Retinal pigment epithelial cell (primary cell): ENCODE data around the gene TPGS1.

Source experiments
- DNase-seq: peaks from one replicate; pipeline ENCODE4 v3.0.0-alpha.2; 2010; ENCODE audit warnings: low read depth
- H3K4me3 ChIP-seq: 2 replicates; pipeline ENCODE4 v1.5.1; 2011; ENCODE audit warnings: mild to moderate bottlenecking, low read length, control low read depth, moderate library complexity
- TF ChIP-seq, protein P1 (sequence below): conservative IDR thresholded peaks from 2 replicates; pipeline ENCODE4 v1.5.1; 2011; ENCODE audit warnings: low read depth, low read length, control low read depth, inconsistent platforms

TPGS1 gene

GRCh38 chr19:469833-470232 is 37.5 kb upstream of the TPGS1 start:
- TF ChIP-seq, protein P1, sequence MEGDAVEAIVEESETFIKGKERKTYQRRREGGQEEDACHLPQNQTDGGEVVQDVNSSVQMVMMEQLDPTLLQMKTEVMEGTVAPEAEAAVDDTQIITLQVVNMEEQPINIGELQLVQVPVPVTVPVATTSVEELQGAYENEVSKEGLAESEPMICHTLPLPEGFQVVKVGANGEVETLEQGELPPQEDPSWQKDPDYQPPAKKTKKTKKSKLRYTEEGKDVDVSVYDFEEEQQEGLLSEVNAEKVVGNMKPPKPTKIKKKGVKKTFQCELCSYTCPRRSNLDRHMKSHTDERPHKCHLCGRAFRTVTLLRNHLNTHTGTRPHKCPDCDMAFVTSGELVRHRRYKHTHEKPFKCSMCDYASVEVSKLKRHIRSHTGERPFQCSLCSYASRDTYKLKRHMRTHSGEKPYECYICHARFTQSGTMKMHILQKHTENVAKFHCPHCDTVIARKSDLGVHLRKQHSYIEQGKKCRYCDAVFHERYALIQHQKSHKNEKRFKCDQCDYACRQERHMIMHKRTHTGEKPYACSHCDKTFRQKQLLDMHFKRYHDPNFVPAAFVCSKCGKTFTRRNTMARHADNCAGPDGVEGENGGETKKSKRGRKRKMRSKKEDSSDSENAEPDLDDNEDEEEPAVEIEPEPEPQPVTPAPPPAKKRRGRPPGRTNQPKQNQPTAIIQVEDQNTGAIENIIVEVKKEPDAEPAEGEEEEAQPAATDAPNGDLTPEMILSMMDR = no peak
- DNase-seq = no peak
- no peak overlapping the region for H3K4me3 ChIP-seq

GRCh38 chr19:470701-471100 is 36.6 kb upstream of the TPGS1 start:
- TF ChIP-seq, protein P1 = no peak
- no peak overlapping the region for H3K4me3 ChIP-seq
- DNase-seq = no peak

DNA sequence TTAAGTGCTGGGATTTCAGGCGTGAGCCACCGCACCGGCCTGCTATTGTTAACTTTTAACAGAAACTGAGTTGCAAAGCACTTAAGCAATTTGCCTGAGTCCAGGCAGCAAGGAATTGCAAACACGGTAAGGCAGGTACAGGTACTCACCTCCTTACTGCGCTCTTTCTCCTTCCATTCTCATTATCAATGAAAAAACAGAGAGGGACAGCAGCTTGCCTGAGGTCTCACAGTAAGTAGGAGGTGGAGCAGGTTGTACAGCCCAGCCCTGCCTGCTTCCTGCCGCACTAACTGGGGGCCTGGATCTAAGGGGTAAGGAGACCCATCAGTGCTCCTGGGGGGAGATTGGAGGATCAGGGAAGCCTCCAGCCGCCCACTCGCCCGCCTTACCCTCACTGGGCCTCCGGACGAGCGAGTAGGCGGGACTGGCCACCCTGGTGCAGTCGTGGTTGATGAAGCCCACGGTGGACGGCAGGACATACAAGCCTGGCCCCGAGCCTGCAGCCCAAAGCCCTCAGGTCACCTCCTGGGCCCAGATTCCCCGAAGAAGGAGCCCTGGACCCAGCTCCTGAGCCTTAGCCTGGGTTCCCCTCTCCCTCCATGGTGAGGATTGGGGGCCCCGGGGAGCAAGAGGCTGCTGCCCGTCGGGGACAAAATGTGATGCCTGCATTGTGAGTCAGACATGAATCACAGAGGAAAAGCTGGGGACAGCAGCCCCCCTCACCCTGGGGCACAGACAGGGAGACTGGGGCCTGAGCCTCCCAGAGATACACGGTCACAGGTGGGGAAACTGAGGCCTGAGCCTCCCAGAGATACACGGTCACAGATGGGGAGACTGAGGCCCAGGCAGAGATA is 35.1 kb upstream of the TPGS1 start:
- DNase-seq = no peak
- no peak overlapping the region for H3K4me3 ChIP-seq
- TF ChIP-seq, protein P1 = no peak

DNA sequence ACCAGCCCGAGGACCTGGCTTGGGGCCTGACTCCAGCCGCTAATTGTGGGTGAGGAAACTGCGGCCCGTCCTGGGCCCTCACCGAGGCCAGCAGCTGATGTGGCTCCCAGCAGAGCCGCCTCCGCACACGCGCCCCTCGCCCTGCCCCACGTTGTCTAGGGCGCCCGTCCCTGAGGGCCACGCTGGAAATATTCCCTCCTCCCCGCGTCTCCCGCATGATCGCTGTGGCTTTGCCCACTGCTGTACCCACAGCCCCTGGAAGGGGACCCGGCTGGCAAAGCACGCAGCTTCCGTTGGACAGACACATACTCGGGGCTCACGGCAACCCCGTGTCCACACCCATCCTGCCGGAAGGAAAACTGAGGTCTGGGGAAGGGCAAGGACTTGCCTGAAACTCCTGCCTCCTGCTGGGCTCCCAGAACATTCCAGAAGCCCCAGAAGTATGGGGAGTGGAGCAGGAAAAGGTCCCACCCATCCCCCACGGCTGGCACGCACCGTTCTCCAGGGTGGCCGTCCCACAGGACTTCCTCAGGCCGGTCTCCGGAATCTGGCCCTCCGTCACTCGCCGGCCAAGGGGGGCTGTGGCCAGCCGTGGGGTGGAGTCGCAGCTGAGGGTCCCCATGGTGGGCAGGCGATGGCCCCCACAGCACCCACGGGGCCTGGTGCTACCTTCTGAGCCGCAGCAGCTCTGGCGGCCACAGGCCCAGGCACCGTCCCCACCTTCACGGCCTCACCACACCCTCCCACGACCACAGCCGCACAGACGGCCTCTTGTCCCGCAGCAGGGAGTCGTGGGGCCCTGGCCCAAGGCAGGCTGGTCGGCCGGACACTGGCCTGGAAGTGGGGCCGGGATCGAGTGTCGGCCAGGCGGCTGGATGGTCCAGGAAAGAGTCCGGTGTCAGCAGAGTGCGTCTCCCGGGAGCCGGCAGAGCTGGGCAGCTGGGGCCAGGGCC is 32.9 kb upstream of the TPGS1 start:
- TF ChIP-seq, protein P1 = no peak

DNA sequence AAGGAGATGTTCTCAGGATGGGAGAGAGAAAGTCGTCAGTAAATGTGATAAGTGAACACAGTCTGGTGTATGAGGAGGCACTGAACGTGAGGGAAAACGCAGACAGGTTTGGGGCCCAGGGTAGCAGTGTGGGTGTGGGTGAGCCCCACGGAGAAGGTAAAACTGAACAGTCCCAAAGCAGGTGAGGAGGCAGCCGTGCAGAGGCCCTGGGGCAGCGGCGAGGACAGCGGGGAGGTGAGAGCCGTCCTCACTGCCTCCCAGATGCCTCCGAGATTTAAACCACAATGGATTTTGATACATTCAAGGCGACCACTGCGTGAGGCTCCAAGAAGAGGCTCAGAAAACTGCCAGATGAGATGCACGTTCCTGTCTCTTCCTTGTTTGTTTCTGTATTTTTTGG is 31.9 kb upstream of the TPGS1 start:
- TF ChIP-seq, protein P1 = no peak
- no peak overlapping the region for H3K4me3 ChIP-seq

More for the DNA sequence above, 32.9 kb upstream of the TPGS1 start:
- H3K4me3 ChIP-seq = no peak overlapping the region
- DNase-seq = no peak

DNA sequence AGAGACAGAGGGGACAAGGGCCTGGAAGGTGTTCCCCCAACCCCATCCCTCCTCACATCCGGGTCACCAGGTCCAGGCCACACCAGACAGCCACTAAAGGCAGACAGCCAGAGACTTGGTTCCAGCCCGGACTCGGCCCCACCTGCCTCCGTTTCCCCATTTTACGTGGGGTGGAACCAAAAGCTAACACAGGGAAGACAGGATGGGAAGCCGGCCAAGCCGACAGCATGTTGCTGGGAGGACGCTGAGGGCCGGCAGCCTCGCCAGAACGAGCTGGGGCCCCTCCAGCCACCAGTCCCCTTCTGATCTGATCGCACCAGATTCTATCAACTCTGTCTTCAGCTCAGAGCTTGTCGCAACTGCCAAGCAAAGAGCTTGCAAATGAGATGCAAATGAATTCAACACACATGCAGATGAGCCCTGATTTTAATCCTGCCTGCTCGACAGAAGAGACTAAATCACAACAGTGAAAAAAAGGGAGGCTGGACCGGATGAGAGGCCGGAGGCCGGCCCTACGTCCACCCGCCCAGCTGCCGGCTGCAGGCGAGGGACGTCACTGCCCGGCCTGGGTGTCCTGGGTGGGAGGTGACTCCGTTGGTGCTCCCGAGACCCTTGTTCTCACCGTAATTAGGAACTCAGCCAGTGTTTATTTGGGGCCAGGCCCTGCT is 28.9 kb upstream of the TPGS1 start:
- H3K4me3 ChIP-seq = no peak overlapping the region
- TF ChIP-seq, protein P1 = no peak
- no peak for DNase-seq

More for the DNA sequence above, 31.9 kb upstream of the TPGS1 start:
- DNase-seq = no peak
